Sigmoid colon (tissue), 7 donors: Measurements from ENCODE around the gene RASSF6. TPM values are rescaled to one million over a fixed set of nuclear protein-coding genes. Genes with fewer than 3 reads are reported as not detected.

Source experiments
- DNase-seq: peaks from one replicate; pipeline ENCODE4 v3.0.0-alpha.2; 2019
- H3K27ac ChIP-seq, 4 donors: fragments of 200-600 bp; sonication (generic); one replicate each; pipeline ENCODE4 v1.5.1; 2016 to 2019; ENCODE audit warnings: mild to moderate bottlenecking in 1 of 4
- H3K27me3 ChIP-seq, 3 donors: fragments of 200-600 bp; sonication (generic); one replicate each; pipeline ENCODE4 v1.5.1; 2019; ENCODE audit warnings: mild to moderate bottlenecking in 1 of 3
- H3K36me3 ChIP-seq, 4 donors: fragments of 200-600 bp; sonication (generic); one replicate each; pipeline ENCODE4 v1.5.1; 2016 to 2019
- H3K4me1 ChIP-seq, 4 donors: fragments of 200-600 bp; sonication (generic); one replicate each; pipeline ENCODE4 v1.5.1; 2017 to 2019
- H3K4me3 ChIP-seq, 4 donors: fragments of 200-600 bp; sonication (generic); one replicate each; pipeline ENCODE4 v1.5.1; 2017 to 2019; ENCODE audit warnings: mild to moderate bottlenecking in 2 of 4, moderate library complexity in 1 of 4
- H3K9me3 ChIP-seq, 4 donors: fragments of 200-600 bp in 3 of 4; sonication (generic) in 3 of 4; one replicate each; pipeline versions ENCODE4 v1.5.1 to v1.6.1; 2013 to 2019
- CTCF ChIP-seq, 4 experiments: fragments of 450-650 bp in 3 of 4; fragments of 200-600 bp in 1 of 4; IDR thresholded peaks; one replicate each; pipeline ENCODE4 v1.5.1; 2016 to 2019; ENCODE audit warnings: antibody characterized with exemption in 4 of 4, mild to moderate bottlenecking in 3 of 4, moderate library complexity in 2 of 4
- EP300 ChIP-seq, 4 donors: sonication (generic); formaldehyde crosslinking; IDR thresholded peaks; one replicate each; pipeline ENCODE4 v1.6.1; 2017; ENCODE audit warnings: antibody characterized with exemption in 4 of 4
- POLR2A ChIP-seq, 2 donors: fragments of 450-650 bp; IDR thresholded peaks; one replicate each; pipeline ENCODE4 v1.6.1; 2016; ENCODE audit warnings: antibody characterized with exemption in 2 of 2, mild to moderate bottlenecking in 2 of 2, moderate library complexity in 2 of 2
- POLR2AphosphoS5 ChIP-seq, 4 donors: sonication (generic); formaldehyde crosslinking; IDR thresholded peaks; one replicate each; pipeline ENCODE4 v1.6.1; 2017; ENCODE audit warnings: antibody characterized with exemption in 4 of 4
- WGBS, 2 donors: extraction: QIAGEN DNeasy Blood & Tissue Kit; methylation state at CpG; one replicate each; pipeline ENCODE4 v1.1.7; 2013; 5-methylcytosine and 5-hydroxymethylcytosine counted together
- intact Hi-C: fragments of 100-400 bp; cut with DNase I; formaldehyde crosslinking; loops from one replicate; pipeline ENCODE4 v1.15.1; 2023
- polyA plus RNA-seq, 3 donors: library from polyadenylated mRNA; stranded (reverse); fragments of 200-250 nt; gene quantifications; one replicate each; pipeline ENCODE4 v1.2.3, GENCODE V29; 2013
- total RNA-seq, 4 donors: library from RNA; depleted of rRNA; stranded (reverse); fragments of >200 nt; gene quantifications; one replicate each; pipeline ENCODE4 v1.1.0, GENCODE V29; 2016
- donor health status: healthy with polysubstance abuse.
- donor health status: Bipolar disorder and iron deficiency.
- donor health status: healthy.

RASSF6 gene
- total and polyA plus RNA-seq, 7 donors: under 0.01 to 30.1 (median 3.5) TPM; not detected in 1

GRCh38 chr4:73586666-73587065 is 33.6 kb downstream of the RASSF6 start:
- H3K36me3 ChIP-seq: no peaks in the 10 kb centered on the region
- WGBS, 2 donors: 86 to 92% methylated on average over 3 of the region's 3 CpGs
- TF ChIP-seq CTCF (IDR thresholded peaks at IDR 0.05): no peak
- no peak for TF ChIP-seq POLR2AphosphoS5 (IDR thresholded peaks at IDR 0.05)
- TF ChIP-seq POLR2A (IDR thresholded peaks at IDR 0.05): no peak
- no peak for TF ChIP-seq EP300 (IDR thresholded peaks at IDR 0.05)
- intact Hi-C loops: no loop called here
- H3K27ac ChIP-seq: no peak overlapping the region
- peaks cover 0 to 12% (median 4%) of the 10 kb centered on the region in 4 donors for H3K4me1 ChIP-seq
- no peak overlapping the region for H3K4me3 ChIP-seq
- no peaks in the 10 kb centered on the region for H3K27me3 ChIP-seq
- H3K9me3 ChIP-seq: no peaks in the 10 kb centered on the region
- no peak for DNase-seq

- TF ChIP-seq CTCF (IDR thresholded peaks at IDR 0.05) (no peak), POLR2A (IDR thresholded peaks at IDR 0.05) (no peak), EP300 (IDR thresholded peaks at IDR 0.05) (no peak), POLR2AphosphoS5 (IDR thresholded peaks at IDR 0.05) (no peak)
- Histone ChIP-seq H3K27ac (no peak overlapping the region), H3K36me3 (no peaks in the 10 kb centered on the region), H3K9me3 (no peaks in the 10 kb centered on the region), H3K4me3 (no peak overlapping the region), H3K4me1 (peaks cover 0 to 12% (median 4%) of the 10 kb centered on the region in 4 donors), H3K27me3 (no peaks in the 10 kb centered on the region)
- no peak for DNase-seq
- intact Hi-C loops: no loop called here
- WGBS, 2 donors: 96 to 97% methylated on average over 1 of the region's 1 CpG
Measured at GRCh38 chr4:73586040-73586439, 34.2 kb downstream of the RASSF6 start.

GRCh38 chr4:73585345-73585744 is 34.9 kb downstream of the RASSF6 start:
- Histone ChIP-seq H3K27me3 (no peaks in the 10 kb centered on the region), H3K36me3 (no peaks in the 10 kb centered on the region), H3K4me3 (no peak overlapping the region), H3K27ac (no peak overlapping the region), H3K9me3 (no peaks in the 10 kb centered on the region), H3K4me1 (peaks cover 0 to 11% (median 3%) of the 10 kb centered on the region in 4 donors)
- no peak for DNase-seq
- TF ChIP-seq POLR2AphosphoS5 (IDR thresholded peaks at IDR 0.05) (no peak), CTCF (IDR thresholded peaks at IDR 0.05) (no peak), POLR2A (IDR thresholded peaks at IDR 0.05) (no peak), EP300 (IDR thresholded peaks at IDR 0.05) (no peak)
- intact Hi-C loops: no loop called here

GRCh38 chr4:73583666-73584065 is 36.6 kb downstream of the RASSF6 start:
- H3K4me3 ChIP-seq: no peak overlapping the region
- whole genome bisulfite sequencing, 2 donors: 81 to 88% methylated on average over 2 of the region's 2 CpGs
- no peaks in the 10 kb centered on the region for H3K4me1 ChIP-seq
- no peaks in the 10 kb centered on the region for H3K27me3 ChIP-seq
- H3K27ac ChIP-seq: no peak overlapping the region
- H3K9me3 ChIP-seq: no peaks in the 10 kb centered on the region
- TF ChIP-seq POLR2AphosphoS5 (IDR thresholded peaks at IDR 0.05) (no peak), EP300 (IDR thresholded peaks at IDR 0.05) (no peak), CTCF (IDR thresholded peaks at IDR 0.05) (no peak), POLR2A (IDR thresholded peaks at IDR 0.05) (no peak)
- H3K36me3 ChIP-seq: no peaks in the 10 kb centered on the region
- intact Hi-C loops: no loop called here
- no peak for DNase-seq

GRCh38 chr4:73577371-73577770 is 42.9 kb downstream of the RASSF6 start:
- DNase-seq: no peak
- Histone ChIP-seq H3K4me1 (no peaks in the 10 kb centered on the region), H3K4me3 (no peak overlapping the region), H3K36me3 (no peaks in the 10 kb centered on the region), H3K27ac (no peak overlapping the region), H3K27me3 (no peaks in the 10 kb centered on the region), H3K9me3 (no peaks in the 10 kb centered on the region)
- intact Hi-C loops: no loop called here
- TF ChIP-seq POLR2A (IDR thresholded peaks at IDR 0.05) (no peak), POLR2AphosphoS5 (IDR thresholded peaks at IDR 0.05) (no peak), CTCF (IDR thresholded peaks at IDR 0.05) (no peak), EP300 (IDR thresholded peaks at IDR 0.05) (no peak)
